DMS53 (cell line): ENCODE data around the gene GRB2.
A peak's percentile ranks its signal among the peaks of the same experiment; 100 is the strongest.
"Not testable (repeated sequence)": the region's sequence is repeated elsewhere in the genome, so short reads cannot be mapped to it uniquely, and the experiment has no call there.

Experiments used
- DNase-seq: peaks from one replicate; lab custom pipeline; 2025; lab: John Stamatoyannopoulos, UW

Gene GRB2

DNA sequence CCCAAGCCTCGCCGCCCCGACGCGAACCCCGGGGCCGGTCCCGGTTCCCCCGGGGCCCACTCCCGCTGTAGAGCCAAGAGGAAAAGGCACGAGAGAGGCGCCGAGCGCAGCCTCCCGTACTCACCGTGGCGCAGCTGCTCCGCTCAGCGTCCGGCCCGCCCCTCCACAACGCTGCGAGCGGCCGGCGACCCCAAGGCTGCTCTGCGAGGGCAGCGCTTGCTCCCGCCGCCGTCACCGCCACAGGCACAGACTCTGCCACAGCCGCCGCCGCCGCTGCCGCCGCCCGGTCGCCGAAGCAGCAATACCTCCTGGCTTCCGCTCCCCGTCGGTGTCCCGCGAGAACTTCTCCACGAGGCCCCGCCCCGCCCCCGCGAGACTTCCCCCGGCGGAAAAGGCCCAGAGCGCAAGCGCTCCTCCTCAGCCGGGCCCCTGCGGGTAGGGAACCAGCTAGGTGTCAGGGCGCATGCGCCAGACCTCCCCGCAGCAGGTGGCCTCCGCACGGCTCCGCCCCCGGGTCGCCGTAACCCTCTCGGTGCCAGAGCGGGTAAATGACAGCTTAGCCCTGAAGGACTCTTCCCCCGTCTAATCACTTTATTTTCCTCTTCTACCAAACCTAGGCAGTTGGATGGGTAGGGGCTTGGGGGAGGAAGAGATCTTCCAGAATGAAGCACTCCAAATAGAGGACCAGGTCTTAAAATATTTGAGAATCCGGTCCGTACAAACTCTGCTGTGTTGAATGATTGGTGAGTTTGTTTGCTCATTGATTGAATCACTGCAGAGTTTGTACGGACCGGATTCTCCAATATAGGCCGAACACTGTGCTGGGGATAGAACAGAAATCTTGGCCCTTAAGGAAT, at the start of gene GRB2:
Gene GRB2, minus strand, starts transcription at position 314 of the 857 bp plus-strand sequence. CDS start 12,050 bp downstream, outside the sequence.
- peak; percentile 99 for DNase-seq

DNA sequence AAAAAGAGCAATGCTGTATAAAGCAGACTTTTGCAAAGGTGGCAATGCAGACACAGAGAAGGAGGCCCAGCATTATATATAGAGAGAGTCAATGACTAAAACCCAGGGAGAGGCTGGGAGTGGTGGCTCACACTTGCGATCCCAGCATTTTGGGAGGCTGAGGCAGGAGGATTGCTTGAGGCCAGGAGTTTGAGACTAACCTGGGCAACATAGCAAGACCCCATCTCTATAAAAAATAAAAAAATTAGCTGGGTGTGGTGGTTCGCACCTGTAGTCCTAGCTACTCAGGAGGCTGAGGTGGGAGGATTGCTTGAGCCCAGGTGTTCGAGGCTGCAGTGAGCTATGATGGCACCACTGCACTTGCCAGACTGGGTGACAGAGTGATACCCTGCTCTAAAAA, 49.2 kb upstream of the GRB2 start:
- not testable (repeated sequence) for DNase-seq

DNA sequence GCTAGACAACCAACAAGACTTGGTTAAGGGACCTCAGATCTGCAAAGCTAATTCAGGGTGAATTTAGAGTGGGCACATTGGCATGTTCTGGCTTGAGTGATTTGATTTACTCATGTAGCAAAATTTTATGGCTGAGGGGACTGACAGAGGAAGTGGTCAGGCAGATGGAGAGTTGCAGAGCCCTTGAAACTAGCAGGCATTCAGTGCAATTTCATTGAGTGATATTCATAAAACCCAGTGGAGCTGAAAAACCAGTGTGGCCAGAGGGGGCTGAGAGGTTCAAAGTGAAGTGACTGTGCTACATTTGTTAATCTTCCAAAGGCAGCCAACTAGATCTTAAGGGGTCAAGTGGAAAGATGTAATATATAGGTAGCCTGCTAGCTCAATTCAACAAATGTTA, 48.7 kb upstream of the GRB2 start:
- DNase-seq: no peak

DNA sequence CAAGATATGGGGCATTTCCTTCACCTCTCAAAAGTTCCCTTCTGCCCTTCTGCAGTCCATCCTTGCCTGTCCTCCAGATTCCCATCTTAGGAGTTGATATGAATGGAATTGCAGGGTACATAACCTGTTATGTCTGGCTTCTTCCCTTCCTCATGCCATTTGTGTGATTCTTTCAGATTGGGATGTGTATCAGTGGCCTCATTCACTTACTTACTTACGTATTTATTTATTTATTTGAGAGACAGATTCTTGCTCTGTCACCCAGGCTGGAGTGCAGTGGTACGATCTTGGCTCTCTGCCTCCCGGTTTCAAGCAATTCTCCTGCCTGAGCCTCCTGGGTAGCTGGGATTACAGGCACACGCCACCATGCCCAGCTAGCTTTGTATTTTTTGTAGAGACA, 44.8 kb upstream of the GRB2 start:
- DNase-seq: no peak

DNA sequence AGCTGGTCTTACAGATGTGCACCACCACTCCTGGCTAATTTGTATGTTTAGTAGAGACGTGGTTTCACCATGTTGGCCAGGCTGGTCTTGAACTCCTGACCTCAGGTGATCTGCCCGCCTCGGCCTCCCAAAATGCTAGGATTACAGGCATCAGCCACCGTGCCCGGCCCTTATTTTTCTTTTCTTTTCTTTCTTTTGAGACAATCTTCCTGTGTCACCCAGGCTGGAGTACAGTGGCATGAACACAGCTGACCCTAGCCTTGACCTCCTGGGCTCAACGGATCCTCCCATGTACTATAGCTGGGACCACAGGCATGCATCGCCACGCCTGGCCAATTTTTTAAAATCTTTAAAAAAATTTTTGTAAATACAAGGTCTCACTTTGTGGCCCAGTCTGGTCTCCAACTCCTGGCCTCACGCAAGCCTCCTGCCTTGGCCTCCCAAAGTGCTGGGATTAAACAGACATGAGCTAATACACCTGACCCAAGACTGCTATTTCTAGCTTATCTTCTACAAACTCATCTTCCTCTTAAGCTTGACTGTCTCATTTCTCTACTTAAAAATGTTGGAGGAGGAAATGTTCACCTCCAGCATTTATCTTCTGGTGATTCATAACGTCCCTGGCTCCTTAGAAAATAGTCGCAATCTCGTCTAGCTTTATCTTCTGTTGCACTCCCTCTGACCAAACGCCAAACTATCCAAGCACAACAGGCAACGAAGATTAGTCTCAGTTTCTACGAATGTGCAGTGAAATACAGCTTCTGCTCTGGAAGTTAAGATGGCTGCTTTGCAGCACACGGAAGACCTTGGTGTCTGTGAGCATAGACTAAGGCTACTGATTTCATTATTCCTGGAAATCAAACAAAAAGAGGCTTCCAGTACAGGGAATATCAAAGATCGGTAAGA, 42.7 kb upstream of the GRB2 start:
- DNase-seq: no peak

DNA sequence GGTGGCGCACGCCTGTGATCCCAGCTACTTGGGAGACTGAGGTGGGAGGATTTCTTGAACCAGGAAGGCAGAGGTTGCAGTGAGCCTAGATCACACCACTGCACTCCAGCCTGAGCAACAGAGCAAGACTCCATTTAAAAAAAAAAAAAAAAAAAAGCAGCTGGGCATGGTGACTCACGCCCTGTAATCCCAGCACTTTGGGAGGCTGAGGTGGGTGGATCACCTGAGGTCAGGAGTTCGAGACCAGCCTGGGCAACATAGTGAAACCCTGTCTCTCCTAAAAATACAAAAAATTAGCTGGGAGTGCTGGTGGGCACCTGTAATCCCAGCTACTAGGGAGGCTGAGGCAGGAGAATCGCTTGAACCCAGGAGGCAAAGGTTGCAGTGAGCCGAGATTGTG, 40.4 kb upstream of the GRB2 start:
- not testable (repeated sequence) for DNase-seq

DNA sequence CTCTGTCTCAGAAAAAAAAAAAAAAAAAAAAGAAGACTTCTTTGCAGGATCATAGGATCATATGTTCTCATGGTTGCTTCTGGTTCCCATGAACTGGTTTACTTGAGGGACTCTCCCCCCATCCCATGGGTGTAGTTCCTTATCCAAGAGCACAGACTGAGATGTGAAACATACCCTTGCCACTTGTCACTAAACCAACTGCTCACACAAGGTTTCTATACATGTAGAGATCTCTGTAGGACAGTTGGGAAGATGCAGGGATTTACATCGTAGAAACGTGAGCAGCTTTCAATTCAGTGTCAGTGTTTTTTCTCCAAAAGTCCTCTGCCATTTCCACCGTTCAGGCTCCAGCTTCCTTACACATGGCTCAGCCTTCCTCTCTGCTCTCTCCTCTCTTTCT, 39.8 kb upstream of the GRB2 start:
- no peak for DNase-seq

DNA sequence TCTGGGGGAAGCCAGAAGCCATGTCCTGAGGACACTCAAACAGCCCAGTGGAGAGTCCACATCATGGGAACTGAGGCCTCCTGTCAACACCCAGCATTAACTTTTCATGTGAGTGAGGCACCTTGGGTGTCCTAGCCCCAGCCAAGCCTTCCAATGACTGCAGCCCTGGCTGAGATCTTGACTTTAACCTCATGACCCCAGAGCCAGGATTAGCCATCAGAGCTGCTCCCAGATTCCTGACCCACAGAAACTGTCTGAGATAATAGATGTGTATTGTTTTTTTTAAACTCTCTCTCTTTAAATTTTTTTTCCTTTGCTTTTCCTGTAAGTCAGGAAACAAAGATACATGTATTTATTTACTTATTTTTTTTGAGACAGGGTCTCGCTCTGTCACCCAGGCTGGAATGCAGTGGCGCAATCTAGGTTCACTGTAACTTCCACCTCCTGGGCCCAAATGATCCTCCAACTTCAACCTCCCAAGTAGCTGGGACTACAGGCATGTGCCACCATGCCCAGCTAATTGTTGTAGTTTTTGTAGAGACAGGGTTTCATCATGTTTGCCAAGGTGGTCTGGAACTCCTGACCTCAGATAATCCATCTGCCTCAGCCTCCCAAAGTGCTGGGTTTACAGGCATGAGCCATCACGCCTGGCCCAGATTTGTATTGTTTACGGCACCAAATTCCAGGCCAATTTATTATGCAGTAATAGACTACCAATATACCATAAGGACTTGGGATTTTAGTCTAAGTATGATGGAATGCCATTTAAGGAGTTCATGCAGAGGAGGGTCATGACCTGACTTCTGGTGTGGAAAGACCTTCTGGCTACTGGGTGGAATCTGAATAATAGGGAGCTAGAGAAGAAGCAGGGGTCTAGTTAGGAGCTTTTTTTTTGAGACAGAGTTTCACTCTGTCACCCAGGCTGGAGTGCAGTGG, 37.0 kb upstream of the GRB2 start:
- DNase-seq: no peak

DNA sequence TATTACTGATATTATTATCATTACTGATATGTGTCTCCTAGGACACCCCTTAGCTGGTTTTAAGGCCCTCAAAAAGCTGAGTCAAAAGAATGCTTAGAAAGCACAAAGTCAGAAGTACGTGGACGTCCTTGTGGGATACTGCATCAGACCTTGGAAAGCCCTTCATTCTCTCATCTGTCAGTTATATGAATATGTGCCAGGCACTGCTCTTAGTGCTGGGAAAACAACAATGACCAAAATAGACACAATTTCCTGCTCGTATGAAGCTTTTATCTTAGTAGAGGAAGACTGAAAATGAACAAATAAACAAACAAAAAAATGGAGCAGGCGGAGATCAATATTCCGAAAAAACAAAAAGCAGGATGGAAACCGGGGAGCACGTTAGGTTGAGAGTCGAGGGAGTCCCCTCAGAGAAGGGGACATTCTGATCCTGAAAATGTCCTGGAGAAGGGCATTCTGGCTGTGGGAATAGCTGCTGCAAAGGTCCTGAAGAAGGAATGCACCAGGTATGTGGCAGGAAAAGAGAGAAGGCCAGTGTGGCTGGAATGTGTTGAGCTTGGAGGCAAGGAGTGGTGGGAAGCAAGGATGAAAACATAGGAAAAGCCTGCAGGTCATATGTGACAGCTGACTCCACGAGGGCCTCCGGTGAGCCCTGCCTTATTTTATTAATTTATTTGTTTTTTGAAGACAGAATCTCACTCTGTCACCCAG, 35.4 kb upstream of the GRB2 start:
- DNase-seq: no peak

DNA sequence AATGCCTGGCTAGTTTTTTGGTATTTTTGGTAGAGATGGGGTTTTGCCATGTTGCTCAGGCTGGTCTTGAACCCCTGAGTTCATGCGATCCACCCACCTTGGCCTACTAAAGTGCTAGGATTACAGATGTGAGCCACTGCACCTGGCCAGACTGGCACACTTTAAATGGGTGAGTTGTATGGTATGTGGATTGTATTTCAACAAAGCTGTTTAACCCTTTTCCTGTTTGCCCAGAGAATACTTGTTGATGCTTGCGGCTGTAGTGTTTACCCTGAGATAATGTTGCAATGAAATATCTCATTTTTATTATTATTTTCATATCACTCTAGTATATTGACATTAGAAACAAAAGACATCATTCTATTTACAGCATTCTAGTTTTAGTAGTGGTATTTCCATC, 33.8 kb upstream of the GRB2 start:
- DNase-seq: peak; percentile 75

DNA sequence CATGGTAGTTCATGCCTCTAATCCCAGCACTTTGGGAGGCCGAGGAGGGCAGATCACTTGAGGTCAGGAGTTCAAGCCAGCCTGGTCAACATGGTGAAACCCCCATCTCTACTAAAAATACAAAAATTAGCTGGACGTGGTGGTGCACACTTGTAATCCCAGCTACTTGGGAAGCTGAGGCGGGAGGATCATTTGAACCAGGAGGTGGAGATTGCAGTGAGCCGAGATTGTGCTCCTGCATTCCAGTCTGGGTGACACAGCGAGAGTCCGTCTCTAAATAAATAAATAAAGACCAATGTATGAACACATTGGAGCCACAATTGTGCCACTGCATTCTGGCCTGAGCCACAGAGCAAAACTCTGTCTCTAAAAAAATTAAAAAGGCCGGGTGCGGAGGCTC, 31.9 kb upstream of the GRB2 start:
- DNase-seq: not testable (repeated sequence)

DNA sequence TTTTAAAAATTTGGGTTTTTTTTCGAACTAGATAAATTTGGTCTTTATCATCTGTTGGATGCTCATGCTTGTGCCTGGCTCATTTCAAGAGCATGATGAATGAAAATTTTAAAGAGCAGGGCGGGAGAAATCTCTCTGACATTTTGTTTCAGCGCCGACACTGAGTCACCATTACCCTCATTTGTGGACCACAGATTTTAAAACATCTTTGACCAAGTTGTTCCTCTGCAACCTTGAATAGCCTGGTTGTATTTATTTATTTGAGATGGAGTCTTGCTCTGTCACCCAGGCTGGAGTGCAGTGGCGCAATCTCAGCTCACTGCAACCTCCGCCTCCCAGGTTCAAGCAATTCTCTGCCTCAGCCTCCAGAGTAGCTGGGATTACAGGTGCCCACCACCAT, 29.0 kb upstream of the GRB2 start:
- not testable (repeated sequence) for DNase-seq

DNA sequence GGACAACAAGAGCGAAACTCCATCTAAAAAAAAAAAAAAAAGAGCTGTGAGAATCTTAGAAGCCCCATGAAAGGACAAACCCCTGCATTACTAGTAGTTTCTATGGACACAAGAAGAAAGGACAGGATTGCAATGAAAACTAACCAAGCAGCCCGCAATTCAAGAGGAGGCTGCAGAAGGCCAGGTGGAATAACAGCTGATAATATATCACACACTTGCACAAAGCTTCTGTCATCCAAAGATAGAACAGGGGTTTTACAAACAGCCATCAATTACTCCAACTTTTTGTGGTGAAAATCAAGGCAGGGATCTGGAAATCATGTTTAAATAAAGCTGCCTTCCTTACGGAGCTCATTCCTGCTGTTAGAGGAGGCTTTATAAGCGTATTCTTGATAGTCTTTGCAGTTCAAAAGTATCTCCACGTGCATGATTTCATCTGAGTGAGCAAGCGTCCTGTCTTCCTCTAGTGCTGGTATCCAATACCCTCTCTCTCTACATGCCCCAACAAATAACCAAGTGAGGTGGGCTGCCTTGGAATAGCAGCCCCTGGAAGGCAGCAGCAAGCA, 27.8 kb upstream of the GRB2 start:
- DNase-seq: no peak

DNA sequence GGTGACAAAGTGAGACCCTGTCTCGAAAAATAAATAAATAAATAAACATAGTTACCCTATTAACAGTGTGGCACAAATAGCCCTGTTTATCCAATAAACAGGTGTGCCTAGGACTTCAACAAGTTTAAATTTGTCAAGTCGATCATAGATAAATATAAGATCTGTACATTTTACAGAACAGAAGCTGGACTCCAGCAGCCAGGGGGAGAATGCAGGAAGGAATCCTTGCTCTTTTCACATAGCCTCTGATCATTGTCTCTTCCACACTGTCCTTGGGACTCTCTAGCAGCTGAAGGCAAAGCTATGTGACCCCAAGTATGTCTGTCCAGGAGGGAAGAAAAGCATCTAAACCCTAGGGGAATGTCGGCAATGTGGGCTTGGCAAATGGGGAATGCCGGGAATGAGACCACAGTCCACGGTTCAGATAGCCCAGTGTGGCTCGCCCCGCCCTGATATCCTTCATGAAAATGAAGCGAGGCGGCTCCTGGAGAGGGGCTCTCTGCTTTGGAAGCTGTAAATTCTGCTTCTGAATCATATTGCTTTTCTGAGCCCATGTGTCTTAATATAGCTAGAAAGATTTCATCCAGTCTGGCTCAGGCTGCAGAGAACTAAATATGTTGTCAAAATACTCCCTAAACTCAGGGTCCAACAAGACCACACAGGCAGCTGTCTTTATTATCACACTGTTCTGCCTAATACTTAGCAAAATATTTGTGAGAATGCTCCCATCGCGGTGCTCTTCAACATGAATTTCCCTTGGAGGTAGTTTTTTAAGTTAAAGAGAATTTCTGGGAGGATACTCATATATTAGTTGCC, 24.9 kb upstream of the GRB2 start:
- DNase-seq: no peak

DNA sequence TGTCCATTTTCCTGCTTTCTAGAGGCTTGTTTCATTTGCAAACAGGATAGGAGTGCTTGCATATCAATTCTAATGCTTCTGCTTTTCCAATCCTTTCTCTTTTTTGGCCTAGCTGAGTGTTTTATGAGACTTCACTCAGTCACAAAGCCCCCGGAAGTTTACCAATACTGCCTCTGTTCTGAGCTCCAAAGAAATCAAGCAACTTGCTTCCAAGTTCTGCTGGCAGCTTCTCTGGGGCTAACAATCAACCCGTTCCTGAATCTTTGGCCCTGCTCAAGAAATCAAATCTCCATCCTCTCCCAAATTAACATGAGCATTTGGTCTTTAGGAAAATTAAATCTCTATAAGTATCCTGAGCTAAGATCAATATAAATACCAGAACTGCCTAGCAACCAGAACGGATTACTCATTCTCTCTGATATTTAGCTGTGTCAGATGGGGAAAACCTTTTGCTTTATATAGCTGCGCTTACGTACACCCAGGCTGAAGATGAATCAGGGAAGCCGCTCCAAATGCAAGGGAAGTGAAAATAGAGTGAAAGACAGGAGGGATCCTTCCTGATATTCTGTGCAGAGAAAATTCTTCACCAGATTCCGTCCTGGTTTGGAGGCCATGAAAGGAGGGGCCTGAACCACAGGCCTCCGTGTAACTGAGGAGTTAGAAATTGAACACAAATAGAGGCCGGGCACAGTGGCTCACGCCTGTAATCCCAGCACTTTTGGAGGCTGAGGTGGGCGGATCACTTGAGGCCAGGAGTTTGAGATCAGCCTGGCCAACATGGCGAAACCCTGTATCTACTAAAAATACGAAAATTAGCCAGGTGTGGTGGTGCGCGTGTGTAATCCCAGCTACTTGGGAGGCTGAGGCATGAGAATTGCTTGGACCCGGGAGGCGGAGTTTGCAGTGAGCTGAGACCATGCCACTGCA, 23.3 kb upstream of the GRB2 start:
- DNase-seq: peak; percentile 32

DNA sequence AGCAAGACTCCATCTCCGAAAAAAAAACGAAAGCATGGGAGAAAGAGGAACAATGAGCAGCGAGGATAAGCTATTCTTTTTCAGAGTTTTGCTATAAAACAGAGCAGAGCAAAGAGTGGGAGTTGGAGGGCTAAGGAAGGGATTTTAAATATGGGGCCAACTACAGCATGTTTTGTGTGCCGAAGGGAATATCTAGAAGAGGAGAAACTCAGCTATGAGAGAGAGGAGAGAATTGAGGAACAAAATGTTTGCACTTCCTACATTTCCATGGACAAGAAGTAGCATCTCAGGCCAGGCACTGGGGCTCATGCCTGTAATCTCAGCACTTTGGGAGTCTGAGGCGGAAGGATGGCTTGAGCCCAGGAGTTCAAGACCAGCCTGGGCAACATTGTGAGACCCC, 13.1 kb upstream of the GRB2 start:
- no peak for DNase-seq

DNA sequence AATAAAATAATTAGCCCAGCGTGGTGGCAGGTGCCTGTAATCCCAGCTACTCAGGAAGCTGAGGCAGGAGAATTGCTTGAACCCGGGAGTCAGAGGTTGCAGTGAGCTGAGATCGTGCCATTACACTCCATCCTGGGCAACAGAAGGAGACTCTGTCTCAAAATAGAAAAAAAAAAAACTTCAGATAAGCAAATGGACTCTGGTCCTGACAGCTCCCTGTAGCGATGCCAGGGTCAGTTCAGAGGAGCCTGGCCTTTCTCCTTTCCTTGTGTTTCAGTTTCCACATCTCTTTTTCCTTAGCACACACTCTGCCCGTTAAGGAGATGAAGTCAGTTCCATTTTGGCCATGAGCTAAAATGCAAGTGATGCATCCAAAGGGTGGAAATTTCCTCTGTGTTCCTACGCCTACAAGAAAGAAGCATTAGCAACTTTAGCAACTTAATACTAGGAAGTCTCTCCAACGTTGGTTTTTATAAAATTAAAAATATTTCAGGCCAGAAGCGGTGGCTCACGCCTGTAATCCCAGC, 11.6 kb upstream of the GRB2 start:
- DNase-seq: no peak

DNA sequence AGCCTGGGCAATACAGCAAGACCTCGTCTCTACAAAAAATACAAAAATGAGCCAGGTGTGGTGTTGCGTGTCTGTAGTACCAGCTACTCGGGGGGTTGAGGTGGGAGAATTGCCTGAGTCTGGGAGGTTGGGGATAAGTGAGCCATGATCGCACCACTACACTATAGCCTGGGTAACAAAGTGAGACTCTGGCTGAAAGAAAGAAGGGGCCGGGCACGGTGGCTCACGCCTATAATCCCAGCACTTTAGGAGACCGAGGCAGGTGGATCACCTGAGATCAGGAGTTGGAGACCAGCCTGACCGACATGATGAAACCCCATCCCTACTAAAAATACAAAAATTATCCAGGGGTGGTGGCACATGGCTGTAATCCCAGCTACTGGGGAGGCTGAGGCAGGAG, 10.5 kb upstream of the GRB2 start:
- no peak for DNase-seq

DNA sequence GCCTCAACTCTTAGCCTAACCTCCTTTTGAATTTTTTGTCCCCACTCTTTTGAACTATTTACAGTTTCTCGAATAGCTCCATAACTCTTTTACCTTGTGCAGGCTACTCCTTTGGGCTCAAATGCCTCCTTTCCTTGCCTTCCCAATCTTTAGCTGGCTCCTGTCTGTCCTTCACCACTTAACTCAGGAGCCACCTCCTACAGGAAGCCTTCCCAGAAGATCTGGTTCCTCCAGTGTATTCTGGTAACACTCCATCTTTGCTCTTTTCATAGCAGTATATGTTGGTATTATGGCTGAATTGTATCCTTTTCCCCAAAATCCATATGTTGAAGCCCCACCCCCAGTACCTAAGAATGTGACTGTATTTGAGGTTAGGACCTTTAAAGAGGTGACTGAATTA, 9.0 kb upstream of the GRB2 start:
- DNase-seq: no peak
